Retinal pigment epithelial cell (primary cell): ENCODE results near the gene KHSRP.

Experiments
- DNase-seq: peaks from one replicate; pipeline ENCODE4 v3.0.0-alpha.2; 2010; ENCODE audit warnings: low read depth
- H3K4me3 ChIP-seq: 2 replicates; pipeline ENCODE4 v1.5.1; 2011; ENCODE audit warnings: mild to moderate bottlenecking, low read length, control low read depth, moderate library complexity
- CTCF ChIP-seq: conservative IDR thresholded peaks from 2 replicates; pipeline ENCODE4 v1.5.1; 2011; ENCODE audit warnings: low read depth, low read length, control low read depth, inconsistent platforms

The KHSRP gene

GRCh38 chr19:6383188-6383587 lies 41.4 kb downstream of the KHSRP start:
- DNase-seq: no peak
- no peak overlapping the region for H3K4me3 ChIP-seq
- TF ChIP-seq CTCF: no peak

- no peak for TF ChIP-seq CTCF
- DNase-seq: no peak
- H3K4me3 ChIP-seq: no peak overlapping the region
These were observed 43.4 kb downstream of the KHSRP start for GRCh38 chr19:6381030-6381750.

GRCh38 chr19:6379744-6380143 lies 44.9 kb downstream of the KHSRP start:
- TF ChIP-seq CTCF: no peak
- no peak for DNase-seq
- H3K4me3 ChIP-seq: no peak overlapping the region

GRCh38 chr19:6378486-6378885 lies 46.1 kb downstream of the KHSRP start:
- no peak overlapping the region for H3K4me3 ChIP-seq
- DNase-seq: no peak
- TF ChIP-seq CTCF: no peak

GRCh38 chr19:6378041-6378440 lies 46.6 kb downstream of the KHSRP start:
- peak; percentile 78 for DNase-seq
- H3K4me3 ChIP-seq: no peak overlapping the region
- no peak for TF ChIP-seq CTCF

- no peak for TF ChIP-seq CTCF
- no peak for DNase-seq
- no peak overlapping the region for H3K4me3 ChIP-seq
These were observed 48.0 kb downstream of the KHSRP start for GRCh38 chr19:6376512-6377190.

- TF ChIP-seq CTCF: no peak
- no peak within 1 kb of the TSS for H3K4me3 ChIP-seq
- no peak for DNase-seq
These were observed 49.1 kb downstream of the KHSRP start, which contains the start of gene PSPN for GRCh38 chr19:6375411-6376010. PSPN (minus strand) TSS chr19:6375933; CDS start chr19:6375849, 84 bp downstream.
